Breast epithelium (tissue), 3 donors: ENCODE measurements around the gene TOX2.

Source experiments
- POLR2A ChIP-seq: fragments of 450-650 bp; IDR thresholded peaks from one replicate; pipeline ENCODE4 v1.6.1; 2016; ENCODE audit warnings: antibody characterized with exemption, mild to moderate bottlenecking, moderate library complexity
- TF ChIP-seq, protein P1 (sequence below), 3 donors: fragments of 450-650 bp; IDR thresholded peaks; one replicate each; pipeline ENCODE4 v1.5.1; 2016 to 2017; ENCODE audit warnings: antibody characterized with exemption in 3 of 3, mild to moderate bottlenecking in 3 of 3, moderate library complexity in 3 of 3

DNA sequence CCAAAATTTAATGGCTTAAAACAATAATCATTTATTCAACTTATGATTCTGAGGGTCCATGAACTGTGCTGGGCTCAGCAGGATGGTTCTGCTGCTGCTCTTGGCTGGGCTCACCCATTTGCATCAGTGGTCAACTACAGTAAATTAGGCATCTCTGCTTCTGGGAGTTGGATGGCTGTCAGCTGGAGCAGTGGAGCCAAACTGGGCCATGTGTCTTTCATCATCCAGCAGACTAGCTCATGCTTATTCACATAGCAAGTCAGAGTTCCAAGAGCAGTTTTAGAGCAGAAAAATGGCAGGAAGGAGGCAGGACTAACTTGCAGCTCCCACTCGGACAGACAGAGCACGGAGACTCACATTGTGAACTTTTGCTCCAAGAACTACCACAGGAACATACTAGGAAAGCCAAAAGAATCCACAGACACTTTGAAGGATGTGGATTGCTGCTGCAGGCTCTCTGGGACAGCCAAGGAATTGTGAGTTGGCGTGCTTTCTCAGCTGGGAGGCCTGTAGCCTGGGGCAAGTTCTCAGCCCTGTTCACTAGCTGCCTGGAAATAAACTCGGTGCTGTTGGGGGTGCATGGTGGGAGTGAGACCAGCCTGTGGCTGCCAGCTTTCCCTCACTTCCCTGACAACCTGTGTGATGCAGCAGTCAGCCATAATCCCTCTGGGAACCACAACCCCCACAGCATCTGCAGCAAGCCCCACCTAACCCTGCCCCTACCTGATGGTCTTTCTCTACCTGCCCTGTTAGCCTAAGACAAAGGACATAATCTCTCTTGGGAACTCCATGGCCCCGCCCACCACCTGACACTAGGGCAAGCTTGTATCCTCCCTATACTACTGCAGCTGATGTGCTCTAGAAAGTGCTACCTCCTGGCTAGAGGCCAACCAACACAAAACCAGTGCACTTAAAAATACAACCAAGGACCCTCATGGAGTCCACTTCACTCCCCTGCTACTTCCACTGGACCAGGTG is 143.3 kb downstream of the TOX2 start:
- TF ChIP-seq, protein P1, sequence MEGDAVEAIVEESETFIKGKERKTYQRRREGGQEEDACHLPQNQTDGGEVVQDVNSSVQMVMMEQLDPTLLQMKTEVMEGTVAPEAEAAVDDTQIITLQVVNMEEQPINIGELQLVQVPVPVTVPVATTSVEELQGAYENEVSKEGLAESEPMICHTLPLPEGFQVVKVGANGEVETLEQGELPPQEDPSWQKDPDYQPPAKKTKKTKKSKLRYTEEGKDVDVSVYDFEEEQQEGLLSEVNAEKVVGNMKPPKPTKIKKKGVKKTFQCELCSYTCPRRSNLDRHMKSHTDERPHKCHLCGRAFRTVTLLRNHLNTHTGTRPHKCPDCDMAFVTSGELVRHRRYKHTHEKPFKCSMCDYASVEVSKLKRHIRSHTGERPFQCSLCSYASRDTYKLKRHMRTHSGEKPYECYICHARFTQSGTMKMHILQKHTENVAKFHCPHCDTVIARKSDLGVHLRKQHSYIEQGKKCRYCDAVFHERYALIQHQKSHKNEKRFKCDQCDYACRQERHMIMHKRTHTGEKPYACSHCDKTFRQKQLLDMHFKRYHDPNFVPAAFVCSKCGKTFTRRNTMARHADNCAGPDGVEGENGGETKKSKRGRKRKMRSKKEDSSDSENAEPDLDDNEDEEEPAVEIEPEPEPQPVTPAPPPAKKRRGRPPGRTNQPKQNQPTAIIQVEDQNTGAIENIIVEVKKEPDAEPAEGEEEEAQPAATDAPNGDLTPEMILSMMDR (IDR thresholded peaks at IDR 0.05) = no peak
- TF ChIP-seq POLR2A = no peak
